Measurements from ENCODE around the gene HES4. TPM values are rescaled to one million over a fixed set of nuclear protein-coding genes. Genes with fewer than 3 reads are reported as not detected.

HES4 gene
- total RNA-seq, 1 donor from 2014 or later = 45.8 TPM

DNA sequence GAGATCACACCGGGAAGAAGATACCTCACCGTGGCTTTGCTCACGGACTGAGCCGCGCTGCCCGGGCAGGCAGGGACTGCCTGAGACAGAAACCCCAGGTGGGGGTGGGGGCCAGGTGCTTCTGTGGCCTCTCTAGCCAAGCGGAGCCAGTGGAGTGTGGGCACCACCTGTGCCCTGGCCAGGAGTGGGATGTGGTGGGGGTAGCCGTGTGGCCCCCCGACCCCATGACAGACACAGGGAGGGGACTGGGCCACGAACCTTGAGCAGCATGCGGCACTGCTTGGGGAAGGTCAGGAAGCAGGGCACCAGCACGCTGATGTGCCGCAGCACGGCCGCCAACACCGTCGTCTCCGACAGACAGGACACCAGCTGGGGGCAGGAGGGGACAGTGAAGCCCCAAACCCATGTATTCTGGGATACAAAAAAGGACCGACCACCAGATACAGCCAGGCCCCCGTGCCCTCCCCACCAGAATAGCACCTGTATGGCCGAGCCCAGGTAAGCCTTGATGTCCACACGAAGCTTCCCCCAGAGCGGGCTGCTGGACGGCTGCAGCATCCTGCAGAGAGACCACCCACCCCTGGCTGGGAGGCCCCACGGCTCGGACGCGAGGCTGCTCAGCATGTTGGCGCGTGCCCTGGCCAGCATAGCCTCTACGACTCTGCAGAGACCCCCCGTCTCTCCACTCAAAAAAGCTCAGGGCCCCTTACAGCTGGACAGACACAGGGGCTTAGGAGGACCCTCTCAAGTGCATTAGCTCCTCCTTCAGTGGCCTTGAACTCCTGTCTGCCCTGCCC, 46.2 kb downstream of the HES4 start:
- DNase-seq (ENCODE audit: low read depth) = no peak

DNA sequence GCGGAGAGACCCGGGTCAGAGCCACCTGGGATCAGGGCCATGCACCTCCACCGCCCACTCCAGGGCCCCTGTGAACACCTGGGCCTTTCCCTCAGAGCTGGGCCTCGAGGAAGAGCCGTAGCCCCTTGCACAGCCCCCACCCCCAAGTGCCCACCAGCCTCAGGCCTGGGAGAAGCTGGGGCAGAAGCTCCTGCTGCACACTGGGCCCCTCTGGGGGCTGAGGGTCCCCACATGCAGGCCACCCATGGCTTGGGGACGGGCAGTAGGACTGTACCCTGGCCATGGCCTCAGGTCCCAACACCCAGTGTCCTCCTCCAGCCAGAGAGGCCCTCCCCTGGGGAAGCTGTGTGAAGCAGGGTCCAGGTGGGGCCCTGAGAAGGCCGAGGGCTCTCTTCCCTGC, 47.3 kb downstream of the HES4 start:
- no peak for DNase-seq (ENCODE audit: low read depth)

DNA sequence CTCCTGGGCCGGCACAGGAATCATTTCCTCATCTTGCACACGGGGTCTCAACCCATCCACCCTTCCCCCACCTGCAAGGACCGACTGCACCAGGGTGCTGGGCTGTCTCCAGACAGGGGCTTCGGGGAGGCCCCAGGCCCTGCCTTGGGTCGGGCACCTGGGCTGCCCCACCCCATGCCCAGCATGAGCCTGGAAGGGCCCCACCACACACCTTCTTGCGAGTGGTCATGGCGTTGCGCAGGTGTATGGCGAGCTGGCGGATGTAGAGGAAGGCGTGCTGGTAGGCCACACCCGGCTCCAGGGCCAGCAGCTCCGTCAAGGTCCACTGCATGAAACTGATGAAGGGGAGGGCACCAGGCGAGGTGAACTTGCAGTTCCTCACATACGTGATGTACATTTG, 47.7 kb downstream of the HES4 start:
- no peak for DNase-seq (ENCODE audit: low read depth)

DNA sequence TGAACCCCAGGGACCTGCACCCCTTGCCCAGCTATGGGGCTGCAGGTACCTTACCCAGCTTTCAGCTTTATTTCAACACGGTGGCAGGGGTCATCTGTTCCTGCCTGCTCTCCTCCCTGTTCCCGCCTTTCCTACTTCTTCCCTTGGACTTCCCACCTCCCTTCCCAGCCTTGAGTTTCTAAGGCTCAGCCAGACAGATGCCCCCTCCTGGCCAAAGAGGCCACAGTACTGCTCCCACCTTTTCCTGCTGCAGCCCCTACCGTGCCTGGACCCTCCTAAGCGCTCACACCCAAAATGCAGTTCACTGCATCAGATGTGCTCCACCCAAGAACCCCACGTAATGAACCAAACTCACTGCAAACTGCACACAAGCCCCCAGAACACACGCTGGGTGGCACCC, 48.5 kb downstream of the HES4 start:
- no peak for DNase-seq (ENCODE audit: low read depth)

DNA sequence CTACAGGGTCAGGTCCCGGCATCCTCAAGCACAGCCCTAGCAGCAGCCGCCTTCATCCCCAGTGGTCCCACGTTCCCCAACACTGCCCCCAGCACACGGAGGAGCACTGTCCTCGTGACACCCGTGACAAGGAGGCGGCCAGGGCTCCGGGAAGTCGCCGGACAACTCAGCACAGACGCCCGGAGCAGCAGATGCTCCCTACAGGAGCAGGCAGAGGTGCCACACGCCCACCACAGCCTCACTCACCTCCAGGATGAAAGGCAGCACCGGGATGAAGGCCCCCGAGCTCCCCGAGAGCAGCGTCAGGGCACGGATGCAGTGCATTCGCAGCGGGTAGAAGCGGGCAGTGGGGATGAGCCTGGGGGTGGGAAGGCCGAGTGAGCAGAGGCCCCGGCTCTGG, 49.0 kb downstream of the HES4 start:
- no peak for DNase-seq (ENCODE audit: low read depth)

DNA sequence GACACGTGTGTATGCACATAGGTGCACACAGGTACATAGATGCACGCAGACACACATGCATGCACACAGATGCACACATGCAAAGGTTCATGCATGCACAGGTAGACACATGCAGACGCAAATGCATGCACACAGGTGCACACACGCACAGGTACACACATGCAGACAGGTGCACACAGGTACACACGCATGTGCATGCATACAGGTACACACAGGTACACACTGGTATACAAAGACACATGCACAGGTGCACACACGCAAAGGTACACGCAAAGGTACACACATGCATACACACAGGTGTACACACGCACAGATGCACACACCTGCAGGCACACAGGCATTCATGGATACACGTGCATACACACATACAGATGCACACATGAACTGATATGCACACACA, 49.6 kb downstream of the HES4 start:
- DNase-seq (ENCODE audit: low read depth) = no peak

Other genes with a start within 250 kb of the HES4 start
- 0.86 and 1.4 TPM in 2 replicates for gene SAMD11, start 76.2 kb downstream of the HES4 start, total RNA-seq
- 70.2 and 71.9 TPM in 2 replicates for gene NOC2L, start 40.8 kb downstream of the HES4 start, total RNA-seq
- 5.6 and 13.6 TPM in 2 replicates for gene KLHL17, start 39.5 kb downstream of the HES4 start, total RNA-seq
- 0.24 TPM in 1 of 2 replicates, not detected in the other for gene PLEKHN1, start 33.6 kb downstream of the HES4 start, total RNA-seq
- 1.4 TPM in 1 of 2 replicates, not detected in the other for gene PERM1, start 18.0 kb downstream of the HES4 start, total RNA-seq
- 103 and 148 TPM in 2 replicates for gene ISG15, start 13.4 kb upstream of the HES4 start, total RNA-seq
- gene AGRN, start 20.0 kb upstream of the HES4 start, total RNA-seq = 108 and 171 TPM in 2 replicates
- 0.05 and 0.83 TPM in 2 replicates for gene RNF223, start 74.2 kb upstream of the HES4 start, total RNA-seq
- gene C1orf159, start 116.0 kb upstream of the HES4 start, total RNA-seq = 10.0 and 11.7 TPM in 2 replicates
- not detected in 2 replicates for gene TTLL10, start 173.8 kb upstream of the HES4 start, total RNA-seq
- gene TNFRSF18, start 206.5 kb upstream of the HES4 start, total RNA-seq = 0.47 TPM in 1 of 2 replicates, not detected in the other
- not detected in 2 replicates for gene TNFRSF4, start 214.1 kb upstream of the HES4 start, total RNA-seq
- gene SDF4, start 231.9 kb upstream of the HES4 start, total RNA-seq = 142 and 150 TPM in 2 replicates
- gene B3GALT6, start 232.1 kb upstream of the HES4 start, total RNA-seq = 61.8 and 68.1 TPM in 2 replicates
- 1.2 TPM in 1 of 2 replicates, not detected in the other for gene C1QTNF12, start 246.6 kb upstream of the HES4 start, total RNA-seq

Measured in myocyte (in vitro differentiated cells).